Neural progenitor cell (in vitro differentiated cells): Measurements from ENCODE around the gene GALC.

Experiments
- CTCF ChIP-seq: fragments of 200-600 bp; sonication (generic); IDR thresholded peaks from 2 replicates; pipeline ENCODE4 v1.5.1; 2017; ENCODE audit warnings: antibody characterized with exemption, mild to moderate bottlenecking
- EZH2 ChIP-seq: fragments of 200-600 bp; sonication (generic); IDR thresholded peaks from 2 replicates; pipeline ENCODE4 v1.6.1; 2017; ENCODE audit warnings: antibody characterized with exemption, mild to moderate bottlenecking, moderate library complexity
- EZH2phosphoT487 ChIP-seq: fragments of 200-600 bp; sonication (generic); IDR thresholded peaks from 2 replicates; pipeline ENCODE4 v1.6.1; 2017; ENCODE audit warnings: antibody characterized with exemption

- TF ChIP-seq CTCF: no peak
- no peak for TF ChIP-seq EZH2
- TF ChIP-seq EZH2phosphoT487: no peak
These were observed 32.3 kb upstream of the GALC start for GRCh38 chr14:88025313-88025712.
